Stimulated activated CD4-positive, alpha-beta T cell treated with anti-CD3 and anti-CD28 coated beads, Interleukin-12 subunit alpha, Interleukin-12 subunit beta, amount 100 ng/mL, for 24 hours (primary cell): Measurements from ENCODE around the gene METTL1.
"Not testable (repeated sequence)": the region's sequence is repeated elsewhere in the genome, so short reads cannot be mapped to it uniquely, and the experiment has no call there.

Source experiments
- DNase-seq, 2 experiments: peaks; one replicate each; pipeline ENCODE4 v3.0.0-alpha.2; 2020; ENCODE audit warnings: low read depth in 2 of 2

The METTL1 gene

GRCh38 chr12:57724003-57724935 lies 47.6 kb downstream of the METTL1 start:
- DNase-seq = no peak

- DNase-seq = no peak
Measured at GRCh38 chr12:57723630-57723962, 48.3 kb downstream of the METTL1 start.

GRCh38 chr12:57722716-57723629 lies 48.9 kb downstream of the METTL1 start:
- DNase-seq = no peak

GRCh38 chr12:57721846-57722608 lies 49.9 kb downstream of the METTL1 start:
- not testable (repeated sequence) for DNase-seq

- no peak for DNase-seq
Measured at GRCh38 chr12:57720606-57721595, 51.0 kb downstream of the METTL1 start.

GRCh38 chr12:57719777-57720605 lies 51.9 kb downstream of the METTL1 start:
- no peak for DNase-seq

GRCh38 chr12:57718641-57719528 lies 53.0 kb downstream of the METTL1 start:
- DNase-seq = no peak
